GM20000 (cell line): ENCODE results near the gene LGR5.
A peak's percentile ranks its signal among the peaks of the same experiment; 100 is the strongest.

Source experiments
- DNase-seq: peaks from one replicate; pipeline ENCODE4 v3.0.0; 2012; ENCODE audit warnings: low spot score
- TF ChIP-seq, protein P1 (sequence below): IDR thresholded peaks from 2 replicates; pipeline ENCODE4 v1.5.1; 2012; ENCODE audit warnings: mild to moderate bottlenecking, control low read depth; ENCODE audit errors: extremely low read depth, missing control alignments

The LGR5 gene

DNA sequence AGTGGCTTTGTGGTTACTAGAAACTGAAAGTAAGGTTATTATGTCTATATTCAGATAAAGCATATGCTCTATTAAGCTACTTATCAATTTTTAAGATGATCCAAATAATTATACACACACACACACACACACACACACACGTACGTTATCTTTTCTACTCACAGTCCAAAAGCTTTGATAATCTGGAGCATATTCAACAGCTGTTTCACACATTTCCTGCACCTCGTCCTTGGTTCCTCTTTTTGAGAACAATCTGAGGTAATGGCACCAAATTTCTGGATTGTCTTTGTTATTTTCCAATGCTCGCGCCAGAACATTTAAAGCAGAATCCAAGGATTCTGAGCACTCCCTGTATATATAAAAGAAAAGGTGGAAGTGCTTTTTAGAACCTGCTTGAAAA lies 186.5 kb downstream of the LGR5 start:
- TF ChIP-seq, protein P1, sequence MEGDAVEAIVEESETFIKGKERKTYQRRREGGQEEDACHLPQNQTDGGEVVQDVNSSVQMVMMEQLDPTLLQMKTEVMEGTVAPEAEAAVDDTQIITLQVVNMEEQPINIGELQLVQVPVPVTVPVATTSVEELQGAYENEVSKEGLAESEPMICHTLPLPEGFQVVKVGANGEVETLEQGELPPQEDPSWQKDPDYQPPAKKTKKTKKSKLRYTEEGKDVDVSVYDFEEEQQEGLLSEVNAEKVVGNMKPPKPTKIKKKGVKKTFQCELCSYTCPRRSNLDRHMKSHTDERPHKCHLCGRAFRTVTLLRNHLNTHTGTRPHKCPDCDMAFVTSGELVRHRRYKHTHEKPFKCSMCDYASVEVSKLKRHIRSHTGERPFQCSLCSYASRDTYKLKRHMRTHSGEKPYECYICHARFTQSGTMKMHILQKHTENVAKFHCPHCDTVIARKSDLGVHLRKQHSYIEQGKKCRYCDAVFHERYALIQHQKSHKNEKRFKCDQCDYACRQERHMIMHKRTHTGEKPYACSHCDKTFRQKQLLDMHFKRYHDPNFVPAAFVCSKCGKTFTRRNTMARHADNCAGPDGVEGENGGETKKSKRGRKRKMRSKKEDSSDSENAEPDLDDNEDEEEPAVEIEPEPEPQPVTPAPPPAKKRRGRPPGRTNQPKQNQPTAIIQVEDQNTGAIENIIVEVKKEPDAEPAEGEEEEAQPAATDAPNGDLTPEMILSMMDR: no peak
- peak; percentile 11 for DNase-seq

DNA sequence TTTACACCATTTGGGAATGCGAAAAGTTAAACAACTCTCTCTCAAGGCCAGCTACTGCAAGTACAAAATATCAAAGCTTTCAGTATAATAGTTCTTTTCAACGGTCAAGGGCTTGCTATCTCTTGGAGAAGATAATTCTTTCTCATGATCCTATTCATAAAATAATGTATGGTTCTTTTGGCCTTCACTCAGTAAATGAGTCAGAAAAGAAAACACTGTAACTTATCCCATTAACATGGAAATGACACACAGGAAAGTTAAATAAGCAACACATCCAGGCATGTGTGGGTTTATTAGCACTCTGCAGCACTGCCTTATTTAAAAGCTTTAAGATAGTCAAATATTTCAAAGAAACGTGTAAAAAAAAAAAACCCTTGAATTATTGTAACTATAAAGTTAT lies 187.2 kb downstream of the LGR5 start:
- no peak for DNase-seq
- TF ChIP-seq, protein P1: no peak

DNA sequence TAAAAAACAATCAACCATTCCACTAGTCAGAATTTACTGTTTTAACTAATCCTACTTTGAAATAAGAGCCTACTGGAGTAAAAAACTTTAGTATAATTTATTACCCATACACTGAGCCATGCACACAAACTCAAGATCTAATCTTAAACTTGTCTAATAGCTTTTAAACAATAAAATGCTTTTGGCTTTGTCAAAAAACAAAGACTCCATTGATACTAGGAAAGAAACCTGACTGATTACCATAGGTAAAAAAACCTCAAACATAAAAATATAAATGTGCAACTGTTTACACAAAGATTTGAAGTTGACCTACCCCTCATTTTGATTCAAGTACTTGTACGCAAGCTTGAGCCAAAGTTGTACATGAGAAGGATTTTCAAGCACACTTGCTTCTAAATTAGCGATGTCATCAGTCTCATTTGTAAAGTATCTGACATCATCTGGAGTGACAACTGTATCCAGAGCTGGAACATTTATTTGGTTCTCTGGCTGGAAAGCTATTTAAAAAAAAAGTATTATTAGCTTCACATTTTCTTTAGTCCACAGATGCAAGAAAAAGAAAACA lies 187.9 kb downstream of the LGR5 start:
- no peak for DNase-seq
- TF ChIP-seq, protein P1: no peak
